Measurements from ENCODE around the gene FIGLA. TPM values are rescaled to one million over a fixed set of nuclear protein-coding genes. Genes with fewer than 3 reads are reported as not detected.

Gene FIGLA
- total RNA-seq, 1 experiment from 2014 or later = not detected

GRCh38 chr2:70776266-70776665 lies 14.2 kb downstream of the FIGLA start:
- no peak for TF ChIP-seq CTCF (conservative IDR thresholded peaks at IDR 0.05)
- H4K8ac ChIP-seq (replicated peaks; ENCODE audit: insufficient read length, low read depth, low read length) = no peak overlapping the region
- no peak overlapping the region for H3K27ac ChIP-seq (ENCODE audit: insufficient read length, low read depth, low read length)
- H3K56ac ChIP-seq (ENCODE audit: insufficient read length, low read depth, low read length) = no peak overlapping the region
- H3K18ac ChIP-seq (ENCODE audit: insufficient read length, low read depth, low read length) = no peak overlapping the region
- no CpG with 5 or more reads among the region's 3 CpGs for WGBS (ENCODE audit: extremely low coverage, insufficient read length, low lambda C conversion rate)
- H3K9me3 Mint-ChIP-seq = no peaks in the 10 kb centered on the region
- H3K4me3 Mint-ChIP-seq = no peak overlapping the region
- no peak overlapping the region for H4K5ac ChIP-seq (ENCODE audit: insufficient read length, low read depth, low read length)
- H3K4me1 Mint-ChIP-seq = peaks cover 7 to 14% of the 10 kb centered on the region in 2 experiments
- H3K36me3 Mint-ChIP-seq (ENCODE audit: insufficient read depth in 1 of 3, low read depth in 3 of 3) = no peaks in the 10 kb centered on the region
- no peak overlapping the region for H3T11ph ChIP-seq (ENCODE audit: low read length)
- no peak overlapping the region for H3K27ac Mint-ChIP-seq
- no peak overlapping the region for H3K23ac ChIP-seq (ENCODE audit: insufficient read length, low read depth, low read length)
- no peak overlapping the region for H3K4me2 ChIP-seq (ENCODE audit: insufficient read depth, insufficient read length, low read length)
- no peaks in the 10 kb centered on the region for H3K79me1 ChIP-seq (ENCODE audit: insufficient read depth, low read depth, low read length, poor library complexity, severe bottlenecking)
- no peak overlapping the region for H2BK5ac ChIP-seq (ENCODE audit: insufficient read length, low read length)
- no peak for DNase-seq
- H2BK15ac ChIP-seq (ENCODE audit: low read depth, low read length) = no peak overlapping the region
- H2AK5ac ChIP-seq (ENCODE audit: insufficient read length, low read length) = no peak overlapping the region
- H3K4me1 ChIP-seq (ENCODE audit: insufficient read depth, low read length) = 0 out of 2 replicates have a peak, but pooled peaks cover 2% of the 10 kb centered on the region
- no peaks in the 10 kb centered on the region for H4K20me1 ChIP-seq (ENCODE audit: control insufficient read depth, insufficient read depth, insufficient read length)
- H2BK12ac ChIP-seq (ENCODE audit: insufficient read length, low read depth, low read length) = no peak overlapping the region
- H2BK120ac ChIP-seq (ENCODE audit: low read depth, low read length, poor library complexity, severe bottlenecking) = no peak overlapping the region
- H3K4ac ChIP-seq (ENCODE audit: low read depth, low read length) = no peak overlapping the region
- no peak overlapping the region for H4K91ac ChIP-seq (ENCODE audit: insufficient read length, low read depth, low read length)
- no peak overlapping the region for H2AFZ ChIP-seq (ENCODE audit: low read length)
- H3K23me2 ChIP-seq (ENCODE audit: insufficient read length, low read depth, low read length, poor library complexity, severe bottlenecking) = no peaks in the 10 kb centered on the region
- no peak overlapping the region for H3K9ac ChIP-seq (ENCODE audit: extremely low read depth, insufficient read length, low read length)
- no peaks in the 10 kb centered on the region for H3K27me3 ChIP-seq (ENCODE audit: insufficient read depth, low read length)
- no peak overlapping the region for H3K14ac ChIP-seq (ENCODE audit: insufficient read depth, low read length)
- no peaks in the 10 kb centered on the region for H3K79me2 ChIP-seq (ENCODE audit: insufficient read depth, low read length)
- peaks cover 27% of the 10 kb centered on the region for H3K27me3 Mint-ChIP-seq (ENCODE audit: low read depth)
- no peaks in the 10 kb centered on the region for H3K9me3 ChIP-seq (ENCODE audit: control insufficient read depth, low read depth, low read length)
- H2BK20ac ChIP-seq (ENCODE audit: low read depth, low read length, poor library complexity, severe bottlenecking) = no peak overlapping the region

All from H9 (cell line).